Measurements from ENCODE around the gene CD244.
"Not testable (repeated sequence)": the region's sequence is repeated elsewhere in the genome, so short reads cannot be mapped to it uniquely, and the experiment has no call there.

The CD244 gene

GRCh38 chr1:160862203-160863060, at the start of gene CD244:
TSS of gene CD244 (minus strand) at chr1:160862887. CDS start at chr1:160862677, 210 bp downstream.
- no peak within 1 kb of the TSS for H3K27ac Mint-ChIP-seq
- H3K4me3 Mint-ChIP-seq = peak within 1 kb of the TSS; percentile 73
- peaks cover 8% of the 10 kb centered on the region for H3K4me1 Mint-ChIP-seq
- no peaks in the 10 kb centered on the region for H3K36me3 Mint-ChIP-seq
- no peaks in the 10 kb centered on the region for H3K9me3 Mint-ChIP-seq
- H3K27me3 Mint-ChIP-seq = no peaks in the 10 kb centered on the region

GRCh38 chr1:160911925-160912324, 49.2 kb upstream of the CD244 start:
- no peaks in the 10 kb centered on the region for H3K36me3 Mint-ChIP-seq
- H3K4me3 Mint-ChIP-seq = no peak overlapping the region
- no peaks in the 10 kb centered on the region for H3K4me1 Mint-ChIP-seq
- no peaks in the 10 kb centered on the region for H3K27me3 Mint-ChIP-seq
- no peak overlapping the region for H3K27ac Mint-ChIP-seq
- H3K9me3 Mint-ChIP-seq = no peaks in the 10 kb centered on the region

- H3K36me3 Mint-ChIP-seq = no peaks in the 10 kb centered on the region
- H3K9me3 Mint-ChIP-seq = no peaks in the 10 kb centered on the region
- H3K27ac Mint-ChIP-seq = no peak overlapping the region
- H3K4me1 Mint-ChIP-seq = no peaks in the 10 kb centered on the region
- no peaks in the 10 kb centered on the region for H3K27me3 Mint-ChIP-seq
- H3K4me3 Mint-ChIP-seq = no peak overlapping the region
Measured at GRCh38 chr1:160911441-160911840, 48.8 kb upstream of the CD244 start.

- no peaks in the 10 kb centered on the region for H3K36me3 Mint-ChIP-seq
- no peaks in the 10 kb centered on the region for H3K4me1 Mint-ChIP-seq
- no peak overlapping the region for H3K27ac Mint-ChIP-seq
- H3K4me3 Mint-ChIP-seq = no peak overlapping the region
- H3K27me3 Mint-ChIP-seq = no peaks in the 10 kb centered on the region
- H3K9me3 Mint-ChIP-seq = no peaks in the 10 kb centered on the region
Measured at GRCh38 chr1:160910170-160910750, 47.6 kb upstream of the CD244 start.

GRCh38 chr1:160907976-160908375, 45.3 kb upstream of the CD244 start:
- no peak overlapping the region for H3K27ac Mint-ChIP-seq
- H3K27me3 Mint-ChIP-seq = no peaks in the 10 kb centered on the region
- no peak overlapping the region for H3K4me3 Mint-ChIP-seq
- H3K36me3 Mint-ChIP-seq = no peaks in the 10 kb centered on the region
- H3K9me3 Mint-ChIP-seq = no peaks in the 10 kb centered on the region
- H3K4me1 Mint-ChIP-seq = no peaks in the 10 kb centered on the region

GRCh38 chr1:160905617-160905989, 42.9 kb upstream of the CD244 start:
- Mint-ChIP-seq H3K9me3 (no peaks in the 10 kb centered on the region), H3K36me3 (no peaks in the 10 kb centered on the region), H3K27ac (no peak overlapping the region), H3K27me3 (no peaks in the 10 kb centered on the region), H3K4me1 (no peaks in the 10 kb centered on the region), H3K4me3 (no peak overlapping the region)

- H3K4me3 Mint-ChIP-seq = no peak overlapping the region
- no peaks in the 10 kb centered on the region for H3K9me3 Mint-ChIP-seq
- H3K36me3 Mint-ChIP-seq = no peaks in the 10 kb centered on the region
- no peak overlapping the region for H3K27ac Mint-ChIP-seq
- no peaks in the 10 kb centered on the region for H3K27me3 Mint-ChIP-seq
- no peaks in the 10 kb centered on the region for H3K4me1 Mint-ChIP-seq
Measured at GRCh38 chr1:160904783-160905616, 42.3 kb upstream of the CD244 start.

GRCh38 chr1:160902251-160902650, 39.6 kb upstream of the CD244 start:
- H3K27me3 Mint-ChIP-seq, H3K9me3 Mint-ChIP-seq, H3K4me1 Mint-ChIP-seq, H3K36me3 Mint-ChIP-seq, H3K27ac Mint-ChIP-seq, H3K4me3 Mint-ChIP-seq: not testable (repeated sequence)

- no peaks in the 10 kb centered on the region for H3K9me3 Mint-ChIP-seq
- H3K4me1 Mint-ChIP-seq = no peaks in the 10 kb centered on the region
- no peaks in the 10 kb centered on the region for H3K27me3 Mint-ChIP-seq
- H3K36me3 Mint-ChIP-seq = no peaks in the 10 kb centered on the region
- no peak overlapping the region for H3K4me3 Mint-ChIP-seq
- no peak overlapping the region for H3K27ac Mint-ChIP-seq
Measured at GRCh38 chr1:160901768-160902167, 39.1 kb upstream of the CD244 start.

- H3K27me3 Mint-ChIP-seq, H3K4me3 Mint-ChIP-seq, H3K27ac Mint-ChIP-seq, H3K9me3 Mint-ChIP-seq, H3K36me3 Mint-ChIP-seq, H3K4me1 Mint-ChIP-seq: not testable (repeated sequence)
Measured at GRCh38 chr1:160900683-160901082, 38.0 kb upstream of the CD244 start.

GRCh38 chr1:160894368-160895135, 31.9 kb upstream of the CD244 start:
- not testable (repeated sequence) for H3K27me3 Mint-ChIP-seq, H3K4me1 Mint-ChIP-seq, H3K36me3 Mint-ChIP-seq, H3K27ac Mint-ChIP-seq, H3K4me3 Mint-ChIP-seq, H3K9me3 Mint-ChIP-seq

GRCh38 chr1:160891474-160891873, 28.8 kb upstream of the CD244 start:
- Mint-ChIP-seq H3K4me1 (no peaks in the 10 kb centered on the region), H3K4me3 (no peak overlapping the region), H3K9me3 (no peaks in the 10 kb centered on the region), H3K36me3 (no peaks in the 10 kb centered on the region), H3K27me3 (no peaks in the 10 kb centered on the region), H3K27ac (no peak overlapping the region)

- Mint-ChIP-seq H3K4me3 (no peak overlapping the region), H3K27ac (no peak overlapping the region), H3K36me3 (no peaks in the 10 kb centered on the region), H3K9me3 (no peaks in the 10 kb centered on the region), H3K27me3 (no peaks in the 10 kb centered on the region), H3K4me1 (no peaks in the 10 kb centered on the region)
Measured at GRCh38 chr1:160888926-160889325, 26.2 kb upstream of the CD244 start.

- no peaks in the 10 kb centered on the region for H3K9me3 Mint-ChIP-seq
- no peaks in the 10 kb centered on the region for H3K36me3 Mint-ChIP-seq
- no peak overlapping the region for H3K27ac Mint-ChIP-seq
- no peak overlapping the region for H3K4me3 Mint-ChIP-seq
- H3K4me1 Mint-ChIP-seq = no peaks in the 10 kb centered on the region
- no peaks in the 10 kb centered on the region for H3K27me3 Mint-ChIP-seq
Measured at GRCh38 chr1:160887071-160887470, 24.4 kb upstream of the CD244 start.

- H3K27me3 Mint-ChIP-seq = no peaks in the 10 kb centered on the region
- H3K9me3 Mint-ChIP-seq = no peaks in the 10 kb centered on the region
- H3K27ac Mint-ChIP-seq = no peak within 1 kb of the TSS
- no peaks in the 10 kb centered on the region for H3K4me1 Mint-ChIP-seq
- H3K4me3 Mint-ChIP-seq = no peak within 1 kb of the TSS
- no peaks in the 10 kb centered on the region for H3K36me3 Mint-ChIP-seq
Measured at GRCh38 chr1:160885042-160885441, 22.4 kb upstream of the CD244 start, which contains the start of gene ITLN1. TSS of gene ITLN1 (minus strand) at chr1:160885180. CDS start at chr1:160884877, 303 bp downstream.
